ENCODE results near the gene DOK6.

DNA sequence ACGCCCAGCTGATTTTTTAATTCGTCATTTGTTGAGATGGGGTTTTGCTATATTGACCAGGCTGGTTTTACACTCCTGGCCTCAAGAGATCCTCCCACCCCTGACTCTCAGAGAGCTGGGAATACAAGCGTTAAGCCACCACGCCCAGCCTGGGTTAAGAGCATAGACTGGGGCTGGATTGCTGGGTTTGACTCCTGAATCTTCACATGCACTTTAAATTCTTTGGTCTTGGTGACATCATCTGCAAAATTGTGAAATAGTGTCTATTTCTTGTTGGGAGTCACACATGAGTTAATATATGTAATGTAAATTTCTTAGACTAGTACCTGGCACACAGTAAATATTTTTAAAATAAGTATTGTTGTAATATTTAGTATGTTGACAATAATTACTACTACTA is 257.4 kb downstream of the DOK6 start:
- no peak for TF ChIP-seq POLR2A (IDR thresholded peaks at IDR 0.05; ENCODE audit: low read length)
- TF ChIP-seq GATA1 (IDR thresholded peaks at IDR 0.05; ENCODE audit: low read depth, low read length) = no peak

All from erythroblast (primary cell).